Glomerular endothelial cell (primary cell): ENCODE measurements around the gene TXNDC8. TPM values are rescaled to one million over a fixed set of nuclear protein-coding genes. Genes with fewer than 3 reads are reported as not detected.
"Not testable (repeated sequence)": the region's sequence is repeated elsewhere in the genome, so short reads cannot be mapped to it uniquely, and the experiment has no call there.

ENCODE experiments used
- DNase-seq: peaks from one replicate; pipeline ENCODE4 v3.0.0-alpha.2; 2011; ENCODE audit warnings: low read depth, low spot score; ENCODE audit errors: extremely low read depth
- total RNA-seq: library from RNA; depleted of rRNA; stranded (reverse); fragments of >200 nt; gene quantifications from 2 replicates; pipeline ENCODE4 v1.2.3, GENCODE V29; 2015

The TXNDC8 gene
- total RNA-seq, 1 donor from 2014 or later: not detected

DNA sequence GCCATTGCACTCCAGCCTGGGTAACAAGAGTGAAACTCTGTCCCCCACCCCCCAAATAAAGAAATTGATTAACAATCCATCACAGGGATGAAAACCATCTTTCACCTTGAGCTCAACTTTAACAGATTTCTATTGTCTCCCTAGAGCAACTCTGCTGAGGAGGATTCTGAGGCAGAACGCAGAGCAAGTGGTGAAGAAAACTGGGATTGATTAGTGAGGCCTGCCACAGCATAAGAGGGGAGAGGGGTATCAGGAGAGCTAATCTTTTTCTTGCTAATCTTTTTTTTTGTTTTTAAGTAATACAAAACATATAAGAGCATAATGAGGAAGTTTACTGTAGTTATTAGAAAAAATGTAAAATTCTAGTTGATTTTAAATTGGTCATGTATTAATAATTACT is 8.9 kb downstream of the TXNDC8 start:
- no peak for DNase-seq

DNA sequence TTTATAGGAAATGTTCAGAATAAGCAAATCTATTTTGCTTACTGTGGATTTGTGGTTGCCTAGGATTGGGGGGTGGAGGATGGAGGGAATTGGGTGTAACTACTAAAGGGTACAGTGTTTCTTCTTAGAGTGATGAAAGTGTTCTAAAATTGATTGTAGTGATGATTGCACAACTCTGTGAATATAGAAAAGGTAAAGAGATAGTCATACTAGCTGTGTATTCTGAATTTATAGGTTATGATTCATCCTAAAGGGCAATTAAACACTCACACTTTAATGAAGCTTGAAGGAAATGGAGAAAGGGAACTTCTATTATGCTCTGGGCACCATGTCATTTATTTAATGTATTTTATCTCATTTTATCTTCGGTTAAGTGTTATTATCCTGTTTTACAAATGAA is 9.9 kb downstream of the TXNDC8 start:
- DNase-seq: no peak

DNA sequence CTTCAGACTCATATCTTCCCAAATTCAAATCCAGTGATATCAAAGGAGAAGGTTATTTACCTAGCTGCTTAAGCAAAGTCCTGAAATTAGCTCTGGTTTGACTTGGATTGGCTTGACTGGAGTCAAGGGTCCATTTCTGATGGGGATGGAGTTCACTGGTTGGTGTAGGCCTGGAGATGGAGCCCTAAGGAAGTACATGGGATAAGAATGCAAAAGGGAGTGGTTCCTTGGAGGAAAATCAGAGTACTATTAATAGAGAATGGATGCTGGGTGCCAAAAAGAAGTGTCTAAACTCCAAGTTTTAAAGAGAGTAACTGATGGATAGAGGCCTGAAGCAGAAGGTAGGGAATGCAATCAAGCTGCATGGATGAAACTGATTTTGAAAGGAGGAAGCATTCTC is 13.8 kb downstream of the TXNDC8 start:
- no peak for DNase-seq

DNA sequence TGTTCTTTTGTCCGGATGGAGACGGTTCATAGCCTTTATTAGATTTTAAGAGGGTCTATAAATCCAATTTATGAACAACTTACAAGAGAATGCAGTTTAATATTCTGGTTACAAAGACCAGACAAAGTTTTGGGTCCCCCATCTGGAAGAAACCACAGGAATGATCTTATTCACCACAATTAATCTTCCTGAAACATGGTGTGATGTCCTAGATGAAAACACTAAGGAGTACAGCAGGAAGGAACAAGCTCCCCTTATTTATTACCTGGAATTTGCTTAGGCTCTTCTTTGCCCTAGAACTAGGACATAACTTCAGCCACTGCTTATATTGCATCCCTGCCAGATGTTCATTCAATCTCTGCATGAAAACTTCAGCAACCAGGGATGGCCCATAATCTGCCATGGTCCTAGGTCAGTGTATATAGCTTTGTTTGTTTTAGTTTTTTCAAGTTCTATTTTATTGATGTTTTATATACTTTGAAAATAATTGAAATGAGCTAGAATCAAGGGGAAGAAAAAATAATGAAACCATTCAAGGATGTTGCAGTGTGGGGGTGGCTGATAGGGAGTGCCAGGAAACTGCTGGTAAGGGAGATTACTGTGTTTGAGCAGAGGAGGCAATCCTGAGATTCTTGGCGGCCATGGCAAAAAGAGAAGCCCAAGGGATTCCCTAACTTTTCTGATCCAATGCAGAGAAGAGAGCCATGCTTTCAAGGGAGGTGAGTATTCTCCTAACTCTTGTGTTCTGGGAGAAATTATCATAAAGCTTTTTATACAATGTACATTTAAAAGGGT is 16.8 kb downstream of the TXNDC8 start:
- DNase-seq: no peak

DNA sequence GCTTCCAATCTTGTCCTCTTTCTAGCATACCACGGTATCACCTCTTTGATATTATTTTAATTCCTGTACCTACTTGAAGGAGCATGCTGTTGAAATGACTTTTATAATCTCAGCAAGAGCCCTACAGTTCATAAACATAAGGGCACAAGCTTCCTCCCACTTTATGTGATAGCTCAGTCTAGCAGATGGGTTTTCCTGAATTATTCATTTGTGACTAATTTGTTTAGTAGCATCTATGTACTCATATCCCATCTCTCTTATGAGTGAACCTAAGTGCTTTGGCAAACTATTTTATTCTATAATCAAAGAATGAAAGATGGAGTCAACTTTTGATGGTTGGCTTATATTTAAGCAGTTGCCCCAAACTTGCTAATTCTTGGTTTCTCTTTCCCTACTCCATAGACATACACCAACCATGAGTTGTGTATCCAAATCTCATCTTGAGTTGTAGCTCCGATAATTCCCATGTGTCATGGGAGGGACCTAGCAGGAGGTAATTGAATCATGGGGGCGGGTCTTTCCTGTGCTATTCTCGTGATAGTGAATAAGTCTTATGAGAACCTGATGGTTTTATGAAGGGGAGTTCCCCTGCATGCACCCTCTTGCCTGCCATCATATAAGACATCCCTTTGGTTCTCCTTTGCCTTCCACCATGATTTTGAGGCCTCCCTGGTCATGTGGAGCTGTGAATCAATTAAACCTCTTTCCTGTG is 17.7 kb downstream of the TXNDC8 start:
- DNase-seq: no peak

DNA sequence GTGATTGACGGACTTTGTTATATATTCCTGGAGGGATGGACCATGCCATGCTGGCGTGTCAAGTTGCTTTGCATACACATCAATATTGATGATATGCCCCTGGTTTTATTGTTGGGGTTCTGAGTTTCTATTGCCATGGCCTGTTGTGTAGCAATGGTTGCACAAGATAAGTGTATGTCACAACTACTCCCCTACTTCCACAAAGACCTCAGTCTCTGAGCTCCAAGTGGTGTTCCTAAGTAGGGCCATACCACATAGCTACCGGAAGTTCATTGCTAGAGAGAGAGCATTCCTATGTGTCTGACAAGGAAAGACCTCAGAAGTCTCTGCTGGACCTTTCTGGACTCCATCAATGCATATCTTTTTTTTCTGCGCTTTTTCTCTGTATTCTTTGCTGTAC is 19.8 kb downstream of the TXNDC8 start:
- no peak for DNase-seq

DNA sequence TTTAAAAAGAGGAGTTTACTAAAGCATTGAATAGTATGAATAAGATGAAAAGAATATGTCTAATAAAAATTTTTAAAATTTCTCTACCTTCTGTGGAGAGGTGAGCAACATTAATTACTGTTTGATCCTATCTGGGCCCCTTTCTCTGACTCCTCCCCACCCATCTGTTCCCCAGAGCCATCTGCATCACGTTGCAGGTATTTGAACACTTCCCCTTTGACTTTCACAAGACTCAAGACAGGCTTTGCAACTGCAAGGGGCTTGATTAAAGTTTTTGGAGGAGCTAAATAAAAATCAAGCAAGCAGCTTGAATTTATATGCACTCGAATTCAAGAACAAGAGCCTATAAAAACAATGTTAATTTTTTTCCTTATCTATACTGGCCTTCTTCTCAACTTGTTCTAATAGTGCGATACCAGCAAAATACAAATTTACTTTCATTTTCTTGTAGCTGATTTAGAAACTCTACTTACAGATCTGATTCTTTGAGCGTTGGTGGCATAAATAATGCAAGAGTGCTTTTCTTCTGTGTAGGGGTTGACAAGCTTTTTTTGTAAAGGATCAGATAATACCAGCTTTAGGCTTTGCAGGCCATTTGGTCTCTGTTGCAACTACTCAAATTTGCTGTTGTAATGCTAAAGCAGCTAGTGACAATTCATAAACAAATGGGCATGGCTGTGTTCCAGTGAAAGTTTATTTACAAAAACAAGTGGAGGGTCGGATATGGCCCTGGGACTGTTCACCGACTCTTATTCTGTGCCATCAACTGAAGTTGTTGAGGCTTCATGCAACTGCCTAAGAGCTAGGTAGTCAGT is 21.2 kb downstream of the TXNDC8 start:
- no peak for DNase-seq

DNA sequence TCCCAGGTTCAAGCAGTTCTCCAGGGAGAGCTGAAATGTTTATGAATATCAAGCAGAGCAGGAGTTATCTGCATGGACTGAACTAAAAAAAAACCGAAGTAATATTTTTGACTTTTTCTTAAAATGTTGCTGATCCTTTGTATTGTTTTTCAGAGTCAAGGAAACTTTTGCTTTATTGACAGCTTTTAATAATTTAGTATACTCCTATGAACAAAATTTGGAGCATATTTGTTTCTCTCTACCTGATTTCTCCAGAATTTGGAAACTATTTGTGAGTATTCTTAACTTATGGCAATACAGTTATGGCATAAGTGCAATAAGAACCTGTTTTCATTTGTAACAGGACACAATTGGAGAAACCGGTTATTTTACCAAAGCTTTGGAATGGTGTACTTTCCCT is 25.7 kb downstream of the TXNDC8 start:
- not testable (repeated sequence) for DNase-seq

DNA sequence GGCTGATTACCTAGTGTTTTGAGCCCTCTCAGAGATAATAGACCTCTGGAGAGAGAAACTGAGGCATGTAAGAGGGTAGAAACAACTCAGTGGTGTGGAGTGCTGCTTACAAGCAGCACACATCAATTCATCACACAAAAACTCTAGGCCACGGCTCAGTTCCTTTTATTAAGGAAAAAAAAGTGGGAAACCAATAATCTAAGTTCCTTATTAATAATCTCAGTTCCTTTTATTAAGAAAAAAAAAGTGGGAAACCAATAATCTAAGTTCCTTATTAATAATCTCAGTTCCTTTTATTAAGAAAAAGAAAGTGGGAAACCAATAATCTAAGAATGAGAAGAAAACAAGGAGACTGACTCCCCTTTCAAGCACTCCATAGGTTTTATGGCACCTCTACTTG is 28.0 kb downstream of the TXNDC8 start:
- DNase-seq: no peak

DNA sequence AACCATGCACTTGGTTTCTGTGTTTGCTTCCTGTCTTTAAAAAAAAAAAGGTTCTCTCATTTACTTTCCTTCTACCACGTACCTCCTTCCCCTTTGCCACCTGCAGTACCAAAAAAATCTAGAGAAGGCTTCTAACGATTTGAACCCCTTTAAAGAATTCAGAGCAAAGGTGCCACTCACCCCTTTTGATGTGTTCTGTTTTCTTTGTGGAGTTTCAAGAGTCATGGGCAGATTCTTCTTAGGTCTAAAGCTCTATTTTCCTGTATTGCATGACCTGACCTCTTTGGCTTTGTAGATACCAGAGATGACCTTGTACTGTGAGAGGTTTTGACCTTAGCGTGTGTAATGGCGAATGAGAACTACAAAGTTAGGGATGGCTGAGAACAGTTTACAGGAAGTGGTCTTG is 29.0 kb downstream of the TXNDC8 start:
- DNase-seq: no peak

DNA sequence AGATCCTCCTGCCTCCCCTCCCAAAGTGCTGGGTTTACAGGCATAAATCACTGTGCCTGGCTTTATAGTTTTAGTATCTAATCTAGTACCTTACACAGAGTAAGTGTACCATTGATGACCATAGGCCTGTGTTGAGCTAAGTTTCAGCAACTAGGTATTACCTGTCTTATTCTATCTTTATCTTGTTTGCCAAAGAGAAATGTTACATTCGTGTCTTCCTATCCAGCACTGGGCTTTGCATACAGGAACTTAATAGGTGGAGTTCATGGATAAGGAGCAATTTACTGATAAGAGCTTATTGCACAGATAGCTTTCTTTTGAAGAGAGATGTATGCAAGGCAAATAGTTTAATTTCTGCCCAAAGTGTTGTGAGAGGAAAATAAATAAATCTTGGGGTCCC is 30.5 kb downstream of the TXNDC8 start:
- no peak for DNase-seq

DNA sequence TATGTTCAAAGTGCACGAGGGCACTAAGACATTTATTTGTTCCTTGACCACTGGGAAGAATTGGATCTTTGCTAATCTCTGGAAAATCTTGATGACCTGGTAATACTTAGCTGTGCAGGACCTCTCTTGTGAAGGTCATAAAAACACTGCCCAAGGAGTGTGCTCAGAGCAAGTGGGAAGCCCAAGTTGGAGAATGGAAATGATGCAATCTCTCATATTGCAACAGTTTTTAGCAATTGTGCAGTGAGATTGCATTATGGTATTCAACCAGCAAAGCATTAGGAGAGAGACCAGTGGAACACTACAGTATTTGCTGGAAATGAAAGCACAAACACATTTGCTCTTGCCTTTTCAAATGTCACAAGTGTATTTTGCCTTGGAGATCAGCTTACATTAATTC is 34.5 kb downstream of the TXNDC8 start:
- DNase-seq: no peak

DNA sequence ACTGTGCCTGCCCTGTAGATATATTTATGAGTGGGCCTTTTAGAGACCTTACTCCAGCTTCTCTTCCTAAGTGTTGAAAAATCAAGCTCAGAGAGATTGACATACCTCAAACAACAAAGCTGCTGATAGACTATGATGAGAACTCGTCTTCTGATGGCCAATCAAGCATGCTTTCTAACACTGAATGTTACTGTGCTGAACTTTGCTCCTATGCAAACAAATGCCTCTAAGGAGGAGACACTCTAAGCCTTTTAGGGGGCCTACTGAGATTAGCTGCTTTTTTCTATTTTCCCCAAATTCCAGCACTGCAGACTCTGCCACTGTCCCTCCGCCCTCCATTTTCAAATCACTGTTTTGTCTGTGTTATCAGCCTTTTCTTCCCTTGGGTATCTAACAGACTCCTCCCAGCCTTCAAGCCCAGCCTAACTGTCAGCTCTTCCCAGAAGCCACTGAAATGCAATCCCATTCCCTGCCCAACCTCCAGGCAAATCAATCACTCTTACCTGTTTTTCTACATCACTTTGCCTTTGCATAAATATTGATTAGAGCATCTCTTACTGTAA is 39.5 kb downstream of the TXNDC8 start:
- DNase-seq: no peak

DNA sequence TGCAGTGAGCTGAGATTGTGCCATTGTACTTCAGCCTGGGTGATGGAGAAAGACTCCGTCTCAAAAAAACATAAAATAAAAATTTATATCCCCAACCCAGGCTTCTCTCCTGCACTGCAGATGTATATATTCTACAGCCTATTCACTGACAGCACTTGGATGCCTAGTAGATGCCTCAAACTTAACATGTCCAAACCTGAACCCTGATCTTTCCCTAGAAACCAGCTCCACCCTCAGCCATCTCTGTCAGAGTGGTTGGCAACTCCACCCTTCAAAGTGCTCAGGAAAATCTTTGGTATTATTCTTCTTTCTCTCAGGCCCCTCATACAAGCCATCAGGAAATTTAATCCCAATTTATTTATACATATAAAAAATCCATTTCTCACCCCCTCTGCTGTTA is 44.4 kb downstream of the TXNDC8 start:
- DNase-seq: no peak

DNA sequence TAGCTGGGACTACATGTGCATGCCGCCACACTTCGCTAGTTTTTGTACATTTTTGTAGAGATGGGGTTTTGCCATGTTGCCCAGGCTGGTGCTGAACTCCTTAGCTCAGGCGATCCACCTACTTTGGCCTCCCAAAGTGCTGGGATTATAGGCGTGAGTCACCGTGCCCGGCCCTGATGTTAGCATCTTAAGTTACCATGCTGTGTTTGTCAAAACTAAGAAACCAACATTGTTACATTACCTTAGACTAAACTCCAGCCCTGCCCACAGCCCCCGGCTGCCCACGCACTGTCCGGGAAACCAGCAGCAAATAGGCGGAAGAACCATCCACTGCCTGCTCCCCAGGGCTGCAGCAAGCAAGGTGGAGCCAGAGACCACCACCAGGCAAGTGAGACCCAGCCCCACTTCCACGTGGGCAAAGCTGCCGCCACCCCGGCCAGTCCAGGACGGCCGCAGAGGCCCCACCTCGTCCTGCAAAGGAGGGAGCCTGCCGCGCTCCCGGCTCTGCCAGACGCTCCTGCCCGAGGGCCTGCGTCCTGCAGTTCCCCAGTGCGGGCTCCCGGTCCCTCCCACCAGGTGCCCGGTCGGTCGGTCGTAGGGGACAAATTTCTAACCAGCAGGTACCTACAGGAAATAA is 45.6 kb downstream of the TXNDC8 start:
- no peak for DNase-seq

DNA sequence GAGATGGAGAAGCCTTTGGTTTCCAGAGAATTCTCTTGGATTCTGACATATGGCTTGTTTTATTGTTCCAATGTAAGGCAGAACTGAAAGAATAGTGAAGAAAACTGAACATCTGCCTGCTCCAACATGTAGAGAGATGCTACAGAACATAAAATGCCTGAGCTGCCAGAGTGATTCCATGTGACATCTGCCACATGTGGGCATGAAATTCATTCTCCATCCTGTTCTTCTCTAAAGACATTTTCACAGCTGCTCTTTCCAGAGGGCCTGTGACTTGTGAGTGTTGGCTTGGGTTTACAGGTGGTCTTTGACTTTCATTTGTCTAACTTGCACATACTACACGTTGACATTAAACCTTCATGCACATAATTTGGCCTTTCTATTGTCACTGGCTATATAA is 47.7 kb downstream of the TXNDC8 start:
- no peak for DNase-seq

DNA sequence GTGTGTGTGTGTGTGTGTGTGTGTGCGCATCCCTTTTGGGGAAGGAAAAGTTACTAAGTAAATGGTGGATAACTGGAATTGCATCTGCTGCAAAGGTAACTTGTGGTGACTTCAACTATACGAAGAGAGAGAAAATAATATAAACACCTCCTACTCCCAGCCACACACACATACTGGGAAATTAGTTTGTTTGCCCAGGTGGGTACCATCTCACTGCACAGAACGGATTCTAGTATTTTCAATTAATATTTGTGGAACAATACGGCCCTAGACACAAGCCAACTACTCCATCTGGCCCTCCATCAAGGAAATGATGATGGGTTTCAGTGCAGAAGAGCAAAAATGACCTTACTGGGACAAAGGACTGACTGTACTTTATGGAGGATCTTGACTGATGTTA is 49.2 kb downstream of the TXNDC8 start:
- DNase-seq: no peak

DNA sequence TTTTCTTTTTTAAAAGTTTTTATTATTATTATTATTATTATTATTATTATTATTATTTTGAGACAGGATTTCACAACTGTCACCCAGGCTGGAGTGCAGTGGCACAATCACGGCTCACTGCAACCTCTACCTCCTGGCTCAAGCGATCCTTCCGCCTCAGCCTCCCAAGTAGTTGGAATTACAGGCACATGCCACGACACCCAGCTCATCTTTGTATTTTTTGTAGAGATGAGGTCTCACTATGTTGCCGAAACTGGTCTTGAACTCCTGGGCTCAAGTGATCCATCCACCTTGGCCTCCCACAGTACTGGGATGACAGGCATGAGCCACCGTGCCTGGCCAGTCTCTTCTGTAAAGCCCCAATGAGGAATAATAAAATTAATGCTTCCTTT is 50.4 kb downstream of the TXNDC8 start:
- DNase-seq: no peak

DNA sequence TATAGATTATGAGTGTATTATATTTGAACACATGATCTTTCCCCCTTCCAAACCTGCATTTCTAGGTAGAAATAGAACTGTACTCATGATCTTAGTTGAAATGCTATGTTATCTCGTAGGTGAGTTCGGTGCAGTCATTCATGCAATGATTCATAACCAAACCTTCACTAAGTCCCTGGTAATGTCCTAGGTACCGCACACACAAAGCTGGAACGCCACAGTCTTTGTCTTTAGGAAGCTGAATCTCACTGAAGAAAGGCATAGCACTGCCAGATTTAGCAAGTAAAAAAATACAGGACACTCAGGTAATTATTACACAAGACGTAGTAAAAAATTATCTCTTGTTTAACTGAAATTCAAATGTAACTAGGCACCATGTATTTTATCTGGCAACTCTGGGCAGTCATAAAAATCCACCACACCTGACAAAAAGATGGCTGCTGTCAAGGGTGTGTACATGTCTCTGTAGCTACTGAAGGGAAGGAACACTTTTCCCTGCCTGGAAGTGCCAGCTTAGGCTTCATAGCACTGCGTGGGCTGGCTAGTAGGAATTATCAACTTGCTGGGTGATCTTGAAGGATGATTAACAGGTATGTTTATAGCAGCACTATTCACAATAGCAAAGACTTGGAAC is 53.3 kb downstream of the TXNDC8 start:
- DNase-seq: no peak

DNA sequence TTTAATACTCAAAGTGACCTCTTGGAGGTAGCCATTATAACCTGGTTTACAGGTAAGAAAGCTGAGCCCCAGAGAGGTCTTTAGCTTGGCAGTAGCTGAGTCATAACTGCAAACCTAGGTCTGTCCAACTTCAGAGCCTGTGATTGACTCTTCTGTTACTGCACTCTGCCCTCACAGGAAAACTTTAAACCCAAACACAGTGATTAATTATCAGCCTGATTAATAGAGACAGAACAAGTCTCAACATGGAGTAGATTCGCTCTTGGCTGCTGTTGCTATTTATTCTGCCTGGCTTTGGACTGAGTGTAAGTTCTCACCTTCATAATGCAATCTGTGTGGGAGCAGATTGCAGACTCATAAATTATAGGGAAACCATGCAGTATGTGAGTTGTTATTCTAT is 53.9 kb downstream of the TXNDC8 start:
- DNase-seq: no peak
